ENCODE measurements around the gene MOB3A. TPM values are rescaled to one million over a fixed set of nuclear protein-coding genes. Genes with fewer than 3 reads are reported as not detected.

MOB3A gene
- total RNA-seq, 1 donor from 2014 or later = 161 TPM

DNA sequence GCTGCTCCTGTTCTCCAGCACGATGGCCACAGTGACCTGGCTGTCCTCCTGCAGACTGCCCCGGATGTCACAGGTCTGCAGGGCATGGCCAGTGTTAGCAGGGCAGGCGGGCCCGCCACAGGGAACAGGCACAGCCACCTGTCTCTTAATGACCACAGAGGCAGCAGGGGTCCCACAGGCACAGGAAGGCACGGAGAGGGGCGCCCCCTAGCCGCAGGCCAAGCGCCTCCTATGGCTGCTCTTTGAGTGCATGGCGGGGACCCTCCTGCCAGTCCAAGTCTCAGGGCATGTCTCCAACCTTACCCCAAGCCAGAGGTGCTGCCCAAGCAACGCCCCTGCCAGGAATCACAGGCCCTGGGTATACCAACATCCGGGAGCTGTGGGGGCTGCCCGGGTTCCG, 14.7 kb upstream of the MOB3A start:
- Mint-ChIP-seq H3K4me3 (no peak overlapping the region), H3K4me1 (ENCODE audit: low read depth) (no peaks in the 10 kb centered on the region), H3K9me3 (peaks cover 2% of the 10 kb centered on the region), H3K27ac (no peak overlapping the region), H3K27me3 (ENCODE audit: insufficient read depth) (no peaks in the 10 kb centered on the region), H3K36me3 (ENCODE audit: low read depth) (peaks cover 45% of the 10 kb centered on the region)
- intact Hi-C loops (cut with micrococcal nuclease) = no loop called here
- DNase-seq (ENCODE audit: low spot score) = no peak

GRCh38 chr19:2109046-2109864, 13.1 kb upstream of the MOB3A start:
- intact Hi-C loops (cut with micrococcal nuclease) = no loop called here
- Mint-ChIP-seq H3K9me3 (peaks cover 12% of the 10 kb centered on the region), H3K27me3 (ENCODE audit: insufficient read depth) (no peaks in the 10 kb centered on the region), H3K27ac (no peak overlapping the region), H3K4me3 (no peak overlapping the region), H3K4me1 (ENCODE audit: low read depth) (no peaks in the 10 kb centered on the region), H3K36me3 (ENCODE audit: low read depth) (peaks cover 48% of the 10 kb centered on the region)
- no peak for DNase-seq (ENCODE audit: low spot score)

DNA sequence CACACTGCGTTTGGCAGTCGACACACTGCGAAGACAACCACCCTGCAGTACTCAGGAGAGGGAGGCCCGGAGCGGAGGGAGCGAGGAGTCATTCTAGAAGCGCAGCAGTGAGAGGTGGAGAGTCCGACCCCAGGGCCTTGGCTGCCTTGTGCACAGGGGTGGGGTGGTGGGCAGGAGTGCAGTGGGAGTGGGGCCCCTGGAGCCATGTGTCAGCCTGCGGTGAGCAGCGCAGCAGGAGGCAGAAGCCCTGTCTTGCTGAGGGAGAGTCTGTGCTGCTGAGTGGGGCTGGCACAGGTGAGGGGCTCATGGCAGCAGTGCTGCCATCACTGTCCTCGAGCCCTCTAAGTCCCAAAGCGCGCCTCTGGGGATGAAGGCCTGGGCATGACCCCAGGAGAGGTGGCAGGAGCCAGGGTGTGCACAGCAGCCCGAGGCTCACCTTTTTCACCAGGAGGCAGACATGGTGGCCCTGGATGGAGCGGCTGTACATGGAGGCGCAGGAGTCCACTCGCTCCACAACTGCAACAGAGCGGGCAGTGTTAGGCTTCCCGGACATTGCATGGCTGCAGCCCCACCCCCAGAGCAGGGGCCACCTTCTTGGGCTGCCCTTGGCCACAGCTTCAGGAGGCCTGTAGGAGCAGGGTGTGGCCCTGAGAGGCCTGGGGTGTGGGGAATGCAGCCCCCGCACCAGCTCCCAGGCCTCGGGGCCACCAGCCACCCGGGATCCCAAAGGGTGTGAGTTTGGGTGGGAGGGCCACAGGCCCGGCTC, 12.3 kb upstream of the MOB3A start:
- Mint-ChIP-seq H3K4me1 (ENCODE audit: low read depth) (no peaks in the 10 kb centered on the region), H3K27ac (no peak overlapping the region), H3K9me3 (peaks cover 12% of the 10 kb centered on the region), H3K36me3 (ENCODE audit: low read depth) (peaks cover 47% of the 10 kb centered on the region), H3K27me3 (ENCODE audit: insufficient read depth) (no peaks in the 10 kb centered on the region), H3K4me3 (no peak overlapping the region)
- intact Hi-C loops (cut with micrococcal nuclease) = no loop called here
- DNase-seq (ENCODE audit: low spot score) = no peak

DNA sequence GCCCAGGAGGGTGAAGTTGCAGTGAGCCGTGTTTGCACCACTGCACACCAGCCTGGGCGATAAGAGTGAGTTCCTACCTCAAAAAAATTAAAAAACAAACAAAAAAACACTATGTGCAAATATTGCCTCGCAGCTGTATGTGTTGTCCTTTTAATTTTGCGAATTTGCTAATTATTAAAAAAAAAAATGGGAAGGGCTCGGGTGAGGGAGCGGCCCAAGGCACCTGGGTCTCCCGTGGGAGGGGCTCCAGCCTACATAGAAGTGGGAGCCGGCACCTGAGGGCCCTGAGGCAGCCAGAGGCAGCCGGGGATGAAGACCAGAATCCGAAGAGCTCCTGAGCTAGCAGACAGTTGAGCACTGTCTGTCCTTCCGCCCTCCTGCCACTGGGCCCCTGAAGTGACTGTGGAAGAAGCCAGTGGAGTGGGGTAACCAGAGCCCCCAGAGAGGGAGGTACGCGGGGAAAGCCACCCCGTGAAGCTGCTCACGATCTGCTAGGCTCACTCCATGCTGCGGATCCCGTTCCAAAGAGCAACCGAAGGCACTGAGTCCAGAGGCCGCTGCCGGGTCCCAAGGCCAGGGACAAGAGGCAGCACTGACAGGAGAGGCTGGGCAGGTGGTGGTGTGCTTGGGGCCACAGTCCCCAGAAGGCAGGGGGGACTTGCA, 7.0 kb upstream of the MOB3A start:
- no peak for DNase-seq (ENCODE audit: low spot score)

DNA sequence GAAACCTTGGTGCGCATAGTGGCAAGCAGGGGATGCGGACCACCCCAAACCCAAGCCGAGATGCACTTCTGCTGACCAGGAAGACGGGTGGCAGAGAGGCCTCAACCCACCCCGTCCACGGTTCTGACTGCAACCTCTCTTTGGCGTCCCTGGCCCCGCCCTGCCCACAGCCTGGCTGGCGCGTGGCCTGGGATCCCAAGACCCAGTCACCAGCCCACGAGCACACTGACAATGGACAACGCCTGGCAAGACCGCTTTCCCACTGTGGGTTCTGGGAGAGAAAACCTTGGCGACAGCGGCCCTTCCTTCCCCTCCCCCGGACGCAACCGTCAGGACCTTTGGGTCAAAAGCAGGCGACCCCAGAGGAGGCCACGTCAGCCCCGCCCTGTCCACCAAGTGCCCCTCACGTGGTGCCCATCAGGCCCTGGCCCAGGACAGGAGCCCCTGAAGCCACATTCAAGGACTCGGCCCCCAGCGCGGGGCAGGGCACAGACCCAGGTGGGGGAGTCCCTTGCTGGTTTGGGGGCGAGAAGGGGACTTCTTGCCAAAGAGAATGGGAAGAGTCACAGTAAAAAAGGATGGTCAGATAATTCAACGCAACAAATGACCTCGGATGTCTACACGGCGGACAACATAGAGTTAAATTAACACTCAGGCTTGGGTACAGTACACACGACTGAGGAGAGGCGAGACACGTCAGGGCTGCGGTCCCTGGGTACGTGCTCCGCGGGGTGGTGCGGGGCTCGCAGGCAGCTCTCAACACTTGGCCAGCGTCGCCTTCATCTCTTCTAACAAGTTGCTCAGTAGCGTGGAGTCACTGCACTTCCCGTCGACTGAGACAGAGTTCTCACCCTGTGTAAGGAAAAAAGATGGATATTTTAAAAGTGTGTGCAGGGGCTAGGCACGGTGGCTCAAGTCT, 5.5 kb upstream of the MOB3A start:
- H3K9me3 Mint-ChIP-seq = peaks cover 12% of the 10 kb centered on the region
- H3K4me1 Mint-ChIP-seq (ENCODE audit: low read depth) = peaks cover 7% of the 10 kb centered on the region
- no peak for DNase-seq (ENCODE audit: low spot score)
- H3K27ac Mint-ChIP-seq = peak overlapping the region; percentile 29
- peaks cover 36% of the 10 kb centered on the region for H3K36me3 Mint-ChIP-seq (ENCODE audit: low read depth)
- intact Hi-C loops (cut with micrococcal nuclease) = no loop called here
- no peaks in the 10 kb centered on the region for H3K27me3 Mint-ChIP-seq (ENCODE audit: insufficient read depth)
- H3K4me3 Mint-ChIP-seq = no peak overlapping the region

More for the DNA sequence above, 7.0 kb upstream of the MOB3A start:
- H3K27me3 Mint-ChIP-seq (ENCODE audit: insufficient read depth) = no peaks in the 10 kb centered on the region
- H3K4me1 Mint-ChIP-seq (ENCODE audit: low read depth) = no peaks in the 10 kb centered on the region
- peaks cover 12% of the 10 kb centered on the region for H3K9me3 Mint-ChIP-seq
- intact Hi-C loops (cut with micrococcal nuclease) = no loop called here
- H3K36me3 Mint-ChIP-seq (ENCODE audit: low read depth) = peaks cover 47% of the 10 kb centered on the region
- H3K27ac Mint-ChIP-seq = no peak overlapping the region
- no peak overlapping the region for H3K4me3 Mint-ChIP-seq

- H3K36me3 Mint-ChIP-seq (ENCODE audit: low read depth) = peaks cover 29% of the 10 kb centered on the region
- DNase-seq (ENCODE audit: low spot score) = no peak
- H3K27me3 Mint-ChIP-seq (ENCODE audit: insufficient read depth) = no peaks in the 10 kb centered on the region
- H3K27ac Mint-ChIP-seq = no peak overlapping the region
- peaks cover 9% of the 10 kb centered on the region for H3K9me3 Mint-ChIP-seq
- no peak overlapping the region for H3K4me3 Mint-ChIP-seq
- H3K4me1 Mint-ChIP-seq (ENCODE audit: low read depth) = peaks cover 7% of the 10 kb centered on the region
- intact Hi-C loops (cut with micrococcal nuclease) = no loop called here
Observed at GRCh38 chr19:2100719-2101061, 4.6 kb upstream of the MOB3A start.

DNA sequence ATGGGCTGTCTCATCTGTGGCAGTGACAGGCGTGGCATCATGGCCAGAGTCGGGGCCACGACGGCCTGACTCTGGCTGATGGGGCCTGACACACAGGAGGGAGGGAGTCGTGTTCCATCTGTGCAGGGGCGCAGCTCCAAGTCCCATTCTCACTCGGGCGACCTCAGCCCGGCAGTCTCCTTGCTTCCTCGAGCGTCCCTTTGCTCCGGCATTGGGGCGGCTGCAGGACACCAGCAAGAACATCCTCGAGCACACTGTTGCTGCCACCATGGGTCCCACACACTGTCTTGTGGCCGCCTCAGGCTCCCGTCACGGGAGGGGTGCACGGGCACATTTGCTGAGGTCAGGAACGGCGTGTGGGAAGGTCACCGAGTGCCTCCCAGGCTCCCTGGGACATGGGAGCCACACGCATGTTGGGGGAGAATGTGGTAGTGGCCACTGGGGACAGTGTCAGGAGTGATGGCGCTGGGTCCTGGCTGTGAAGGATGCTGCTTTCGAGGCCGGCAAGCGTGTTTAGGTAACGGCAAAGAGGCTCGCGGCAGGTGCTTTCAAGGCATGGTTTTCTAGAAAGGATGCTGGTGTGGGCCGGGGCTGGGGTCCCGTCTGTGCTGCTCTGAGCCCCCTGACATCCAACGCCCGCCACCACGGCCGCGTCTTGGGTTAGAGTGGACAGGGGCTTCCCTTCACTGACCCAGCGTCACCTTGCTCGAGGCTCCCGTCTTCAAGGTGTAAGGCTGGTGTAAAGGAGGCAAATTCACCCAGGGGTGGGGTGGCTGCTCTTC, 4.0 kb upstream of the MOB3A start:
- Mint-ChIP-seq H3K27me3 (ENCODE audit: insufficient read depth) (no peaks in the 10 kb centered on the region), H3K36me3 (ENCODE audit: low read depth) (peaks cover 25% of the 10 kb centered on the region), H3K27ac (no peak overlapping the region), H3K9me3 (peaks cover 3% of the 10 kb centered on the region), H3K4me1 (ENCODE audit: low read depth) (peaks cover 7% of the 10 kb centered on the region), H3K4me3 (no peak overlapping the region)
- intact Hi-C loops (cut with micrococcal nuclease) = loop anchor here (5.0 kb wide), 1 partner anchor 172 kb away; no protein-coding TSS in a partner anchor
- no peak for DNase-seq (ENCODE audit: low spot score)

DNA sequence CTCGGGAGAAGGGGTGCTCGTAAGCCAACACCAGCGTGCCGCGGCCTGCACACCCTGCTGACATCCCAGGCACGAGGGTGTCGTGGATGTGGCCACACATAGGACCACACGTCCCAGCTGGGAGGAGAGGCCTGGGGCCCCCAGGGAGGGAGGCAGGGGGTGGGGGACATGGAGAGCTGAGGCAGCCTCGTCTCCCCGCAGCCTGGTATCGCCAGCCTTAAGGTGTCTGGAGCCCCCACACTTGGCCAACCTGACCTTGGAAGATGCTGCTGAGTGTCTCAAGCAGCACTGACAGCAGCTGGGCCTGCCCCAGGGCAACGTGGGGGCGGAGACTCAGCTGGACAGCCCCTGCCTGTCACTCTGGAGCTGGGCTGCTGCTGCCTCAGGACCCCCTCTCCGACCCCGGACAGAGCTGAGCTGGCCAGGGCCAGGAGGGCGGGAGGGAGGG, 3.0 kb upstream of the MOB3A start:
- no peak for DNase-seq (ENCODE audit: low spot score)
- Mint-ChIP-seq H3K9me3 (no peaks in the 10 kb centered on the region), H3K4me1 (ENCODE audit: low read depth) (peaks cover 14% of the 10 kb centered on the region), H3K27me3 (ENCODE audit: insufficient read depth) (no peaks in the 10 kb centered on the region), H3K27ac (no peak overlapping the region), H3K36me3 (ENCODE audit: low read depth) (peaks cover 24% of the 10 kb centered on the region), H3K4me3 (no peak overlapping the region)
- intact Hi-C loops (cut with micrococcal nuclease) = loop anchor here (5.0 kb wide), 1 partner anchor 173 kb away; no protein-coding TSS in a partner anchor

DNA sequence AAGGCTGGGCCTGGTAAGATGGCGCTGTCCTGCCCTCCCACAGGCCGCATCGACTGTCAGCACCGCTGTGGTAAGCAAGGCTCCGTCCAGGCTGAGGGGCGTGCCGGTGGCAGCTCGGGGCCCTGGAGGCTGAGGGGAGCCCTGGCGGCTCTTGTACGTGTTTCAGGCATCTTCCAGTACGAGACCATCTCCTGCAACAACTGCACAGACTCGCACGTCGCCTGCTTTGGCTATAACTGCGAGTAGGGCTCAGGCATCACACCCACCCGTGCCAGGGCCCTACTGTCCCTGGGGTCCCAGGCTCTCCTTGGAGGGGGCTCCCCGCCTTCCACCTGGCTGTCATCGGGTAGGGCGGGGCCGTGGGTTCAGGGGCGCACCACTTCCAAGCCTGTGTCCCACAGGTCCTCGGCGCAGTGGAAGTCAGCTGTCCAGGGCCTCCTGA, 1.8 kb upstream of the MOB3A start:
- intact Hi-C loops (cut with micrococcal nuclease) = loop anchor here (5.0 kb wide), 1 partner anchor 174 kb away; no protein-coding TSS in a partner anchor
- Mint-ChIP-seq H3K4me1 (ENCODE audit: low read depth) (peaks cover 23% of the 10 kb centered on the region), H3K9me3 (no peaks in the 10 kb centered on the region), H3K36me3 (ENCODE audit: low read depth) (peaks cover 27% of the 10 kb centered on the region), H3K27ac (peak overlapping the region; percentile 88), H3K4me3 (peak overlapping the region; percentile 85), H3K27me3 (ENCODE audit: insufficient read depth) (no peaks in the 10 kb centered on the region)
- no peak for DNase-seq (ENCODE audit: low spot score)

DNA sequence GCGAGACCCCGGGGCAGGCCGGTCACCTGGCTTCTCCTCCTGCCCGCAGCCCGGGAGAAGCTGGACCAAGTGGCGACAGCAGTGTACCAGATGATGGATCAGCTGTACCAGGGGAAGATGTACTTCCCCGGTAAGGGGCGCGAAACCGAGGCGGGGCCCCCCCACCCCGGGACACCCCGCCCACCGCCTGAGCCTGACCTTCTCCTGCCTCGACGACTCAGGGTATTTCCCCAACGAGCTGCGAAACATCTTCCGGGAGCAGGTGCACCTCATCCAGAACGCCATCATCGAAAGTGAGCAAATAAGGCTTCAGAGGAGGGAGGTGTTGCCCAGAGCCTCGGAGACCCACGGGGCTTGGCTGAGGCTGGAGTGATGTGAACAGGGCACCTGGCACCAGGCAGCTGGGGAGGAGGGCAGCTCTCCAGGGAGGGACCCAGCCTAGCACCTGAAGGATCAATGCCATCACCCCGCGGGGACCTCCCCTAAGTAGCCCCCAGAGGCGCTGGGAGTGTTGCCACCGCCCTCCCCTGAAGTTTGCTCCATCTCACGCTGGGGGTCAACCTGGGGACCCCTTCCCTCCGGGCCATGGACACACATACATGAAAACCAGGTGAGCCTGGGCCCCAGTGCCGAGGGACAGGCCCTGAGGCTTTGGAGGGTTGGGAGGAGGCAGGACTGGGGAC, 1.2 kb upstream of the MOB3A start:
- peak overlapping the region; percentile 88 for H3K27ac Mint-ChIP-seq
- no peaks in the 10 kb centered on the region for H3K27me3 Mint-ChIP-seq (ENCODE audit: insufficient read depth)
- H3K9me3 Mint-ChIP-seq = no peaks in the 10 kb centered on the region
- intact Hi-C loops (cut with micrococcal nuclease) = loop anchor here (5.0 kb wide), 1 partner anchor 175 kb away; no protein-coding TSS in a partner anchor
- peaks cover 23% of the 10 kb centered on the region for H3K4me1 Mint-ChIP-seq (ENCODE audit: low read depth)
- peaks cover 30% of the 10 kb centered on the region for H3K36me3 Mint-ChIP-seq (ENCODE audit: low read depth)
- H3K4me3 Mint-ChIP-seq = peak overlapping the region; percentile 85
- DNase-seq (ENCODE audit: low spot score) = peak; percentile 56

All from activated T-helper 1 cell treated with anti-CD3 and anti-CD28 coated beads, Interleukin-12 subunit alpha, Interleukin-12 subunit beta, Interleukin-2, Interleukin-4 antibody, amounts not matched to agents 30 ng/mL and 10 ng/mL and 1 ng/mL, durations not matched to agents 14 hours and 24 hours and 36 hours (primary cell).